ENCODE measurements around the gene HSP90B1. TPM values are rescaled to one million over a fixed set of nuclear protein-coding genes. Genes with fewer than 3 reads are reported as not detected.

Gene HSP90B1
- total RNA-seq, 4 donors from 2014 or later: 236 to 475 (median 401) TPM

- Histone ChIP-seq H3K36me3 (no peaks in the 10 kb centered on the region), H3K4me3 (peak overlapping the region; percentile 70 to 75), H3K9me3 (no peaks in the 10 kb centered on the region), H3K27me3 (no peaks in the 10 kb centered on the region), H3K27ac (peak overlapping the region; percentile 90), H3K4me1 (peaks cover 0 to 13% of the 10 kb centered on the region in 2 donors)
- DNase-seq: no peak
- TF ChIP-seq POLR2A (IDR thresholded peaks at IDR 0.05): no peak
- TF ChIP-seq, protein P1, sequence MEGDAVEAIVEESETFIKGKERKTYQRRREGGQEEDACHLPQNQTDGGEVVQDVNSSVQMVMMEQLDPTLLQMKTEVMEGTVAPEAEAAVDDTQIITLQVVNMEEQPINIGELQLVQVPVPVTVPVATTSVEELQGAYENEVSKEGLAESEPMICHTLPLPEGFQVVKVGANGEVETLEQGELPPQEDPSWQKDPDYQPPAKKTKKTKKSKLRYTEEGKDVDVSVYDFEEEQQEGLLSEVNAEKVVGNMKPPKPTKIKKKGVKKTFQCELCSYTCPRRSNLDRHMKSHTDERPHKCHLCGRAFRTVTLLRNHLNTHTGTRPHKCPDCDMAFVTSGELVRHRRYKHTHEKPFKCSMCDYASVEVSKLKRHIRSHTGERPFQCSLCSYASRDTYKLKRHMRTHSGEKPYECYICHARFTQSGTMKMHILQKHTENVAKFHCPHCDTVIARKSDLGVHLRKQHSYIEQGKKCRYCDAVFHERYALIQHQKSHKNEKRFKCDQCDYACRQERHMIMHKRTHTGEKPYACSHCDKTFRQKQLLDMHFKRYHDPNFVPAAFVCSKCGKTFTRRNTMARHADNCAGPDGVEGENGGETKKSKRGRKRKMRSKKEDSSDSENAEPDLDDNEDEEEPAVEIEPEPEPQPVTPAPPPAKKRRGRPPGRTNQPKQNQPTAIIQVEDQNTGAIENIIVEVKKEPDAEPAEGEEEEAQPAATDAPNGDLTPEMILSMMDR (IDR thresholded peaks at IDR 0.05): no peak
- intact Hi-C loops (cut with DNase I; ENCODE audit: low total_unique reads): no loop called here
These were observed 26.4 kb downstream of the HSP90B1 start for GRCh38 chr12:103956509-103957027.

- no peak for DNase-seq
- intact Hi-C loops (cut with DNase I; ENCODE audit: low total_unique reads): no loop called here
- TF ChIP-seq, protein P1 (IDR thresholded peaks at IDR 0.05): no peak
- TF ChIP-seq POLR2A (IDR thresholded peaks at IDR 0.05): no peak
- Histone ChIP-seq H3K27me3 (no peaks in the 10 kb centered on the region), H3K9me3 (no peaks in the 10 kb centered on the region), H3K4me1 (peaks cover 0 to 13% of the 10 kb centered on the region in 2 donors), H3K27ac (peak overlapping the region; percentile 90), H3K36me3 (no peaks in the 10 kb centered on the region), H3K4me3 (peak overlapping the region in 1 of 2 donors; percentile 70)
These were observed 27.7 kb downstream of the HSP90B1 start for GRCh38 chr12:103957865-103958388.

DNA sequence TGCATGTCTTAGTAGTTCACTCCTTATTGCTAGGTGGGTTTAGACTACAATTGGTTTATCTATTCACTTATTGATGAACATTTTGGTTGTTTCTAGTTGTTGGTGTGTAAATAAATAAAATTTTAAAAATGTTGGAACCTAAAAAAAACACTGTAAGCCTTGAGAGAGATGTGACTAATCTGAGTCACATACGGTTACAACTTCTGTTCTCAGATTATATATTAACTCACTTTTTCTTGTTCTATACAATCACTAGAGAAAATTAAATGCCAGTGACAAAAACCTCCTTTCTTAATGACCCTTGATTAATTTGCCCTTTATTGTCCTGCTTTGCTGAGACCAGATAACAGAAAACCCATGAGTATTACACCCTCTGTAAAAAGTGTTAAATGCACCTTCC is 28.4 kb downstream of the HSP90B1 start:
- H3K4me1 ChIP-seq: peaks cover 0 to 13% of the 10 kb centered on the region in 2 donors
- H3K9me3 ChIP-seq: no peaks in the 10 kb centered on the region
- TF ChIP-seq, protein P1 (IDR thresholded peaks at IDR 0.05): no peak
- no peak for TF ChIP-seq POLR2A (IDR thresholded peaks at IDR 0.05)
- H3K27ac ChIP-seq: peak overlapping the region in 1 of 2 donors; percentile 90
- H3K36me3 ChIP-seq: no peaks in the 10 kb centered on the region
- DNase-seq: no peak
- no peak overlapping the region for H3K4me3 ChIP-seq
- H3K27me3 ChIP-seq: no peaks in the 10 kb centered on the region
- intact Hi-C loops (cut with DNase I; ENCODE audit: low total_unique reads): no loop called here

DNA sequence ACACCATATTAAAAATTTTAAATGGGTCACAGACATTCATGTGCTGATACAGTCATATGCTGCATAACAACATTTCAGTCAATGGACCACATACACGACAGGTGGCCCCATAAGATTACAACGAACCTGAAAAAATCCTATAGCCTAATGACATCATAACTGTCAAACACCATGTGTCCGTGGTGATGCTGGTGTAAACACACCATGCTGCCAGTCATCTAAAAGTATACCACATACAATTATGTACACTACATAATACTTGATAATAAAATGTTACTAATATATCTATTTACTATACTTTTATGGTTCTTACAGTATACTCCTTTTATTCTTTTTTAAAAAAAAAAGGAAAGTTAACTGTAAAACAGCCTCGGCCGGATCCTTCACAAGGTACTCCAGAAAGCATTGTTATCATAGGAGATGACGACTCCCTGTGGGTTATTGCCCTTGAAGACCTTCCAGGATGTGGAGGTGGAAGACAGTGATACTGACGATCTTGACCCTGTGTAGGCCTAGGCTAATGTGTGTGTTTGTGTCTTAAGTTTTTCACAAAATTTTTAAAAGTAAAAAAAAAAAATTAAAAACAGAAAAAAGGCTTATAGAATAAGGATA is 30.5 kb downstream of the HSP90B1 start:
- intact Hi-C loops (cut with DNase I; ENCODE audit: low total_unique reads): no loop called here
- TF ChIP-seq, protein P1 (IDR thresholded peaks at IDR 0.05): no peak
- TF ChIP-seq POLR2A (IDR thresholded peaks at IDR 0.05): no peak
- Histone ChIP-seq H3K9me3 (no peaks in the 10 kb centered on the region), H3K4me1 (peaks cover 0 to 3% of the 10 kb centered on the region in 2 donors), H3K4me3 (no peak overlapping the region), H3K36me3 (no peaks in the 10 kb centered on the region), H3K27me3 (no peaks in the 10 kb centered on the region), H3K27ac (no peak overlapping the region)
- no peak for DNase-seq

DNA sequence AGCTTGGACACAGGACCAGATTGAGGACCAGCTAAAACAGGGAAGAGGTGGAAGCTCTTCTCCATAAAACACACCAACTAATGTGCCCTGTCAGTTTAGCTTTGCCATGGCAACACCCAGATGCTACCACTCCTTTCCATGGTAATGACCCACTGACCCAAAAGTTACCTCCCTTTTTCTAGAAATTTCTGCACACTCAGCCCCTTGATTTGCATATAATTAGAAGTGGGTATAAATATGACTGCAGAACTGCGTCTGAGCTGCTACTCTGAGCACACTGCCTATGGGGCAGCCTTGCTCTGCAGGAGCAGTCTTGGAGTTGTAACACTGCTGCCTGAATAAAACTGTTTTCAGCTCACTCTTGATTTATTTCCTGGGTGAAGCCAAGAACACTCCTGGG is 32.3 kb downstream of the HSP90B1 start:
- Histone ChIP-seq H3K36me3 (no peaks in the 10 kb centered on the region), H3K4me3 (no peak overlapping the region), H3K27me3 (no peaks in the 10 kb centered on the region), H3K9me3 (no peaks in the 10 kb centered on the region), H3K4me1 (no peaks in the 10 kb centered on the region), H3K27ac (no peak overlapping the region)
- DNase-seq: no peak
- intact Hi-C loops (cut with DNase I; ENCODE audit: low total_unique reads): no loop called here
- TF ChIP-seq, protein P1 (IDR thresholded peaks at IDR 0.05): no peak
- no peak for TF ChIP-seq POLR2A (IDR thresholded peaks at IDR 0.05)

All from uterus (tissue), 4 donors.